Bronchial smooth muscle cell (primary cell): ENCODE measurements around the gene LRRIQ1. TPM values are rescaled to one million over a fixed set of nuclear protein-coding genes. Genes with fewer than 3 reads are reported as not detected.

ENCODE experiments used
- total RNA-seq: library from RNA; depleted of rRNA; stranded (reverse); fragments of >200 nt; gene quantifications from 2 replicates; pipeline ENCODE4 v1.2.1, GENCODE V29; 2014

The LRRIQ1 gene, protein sequence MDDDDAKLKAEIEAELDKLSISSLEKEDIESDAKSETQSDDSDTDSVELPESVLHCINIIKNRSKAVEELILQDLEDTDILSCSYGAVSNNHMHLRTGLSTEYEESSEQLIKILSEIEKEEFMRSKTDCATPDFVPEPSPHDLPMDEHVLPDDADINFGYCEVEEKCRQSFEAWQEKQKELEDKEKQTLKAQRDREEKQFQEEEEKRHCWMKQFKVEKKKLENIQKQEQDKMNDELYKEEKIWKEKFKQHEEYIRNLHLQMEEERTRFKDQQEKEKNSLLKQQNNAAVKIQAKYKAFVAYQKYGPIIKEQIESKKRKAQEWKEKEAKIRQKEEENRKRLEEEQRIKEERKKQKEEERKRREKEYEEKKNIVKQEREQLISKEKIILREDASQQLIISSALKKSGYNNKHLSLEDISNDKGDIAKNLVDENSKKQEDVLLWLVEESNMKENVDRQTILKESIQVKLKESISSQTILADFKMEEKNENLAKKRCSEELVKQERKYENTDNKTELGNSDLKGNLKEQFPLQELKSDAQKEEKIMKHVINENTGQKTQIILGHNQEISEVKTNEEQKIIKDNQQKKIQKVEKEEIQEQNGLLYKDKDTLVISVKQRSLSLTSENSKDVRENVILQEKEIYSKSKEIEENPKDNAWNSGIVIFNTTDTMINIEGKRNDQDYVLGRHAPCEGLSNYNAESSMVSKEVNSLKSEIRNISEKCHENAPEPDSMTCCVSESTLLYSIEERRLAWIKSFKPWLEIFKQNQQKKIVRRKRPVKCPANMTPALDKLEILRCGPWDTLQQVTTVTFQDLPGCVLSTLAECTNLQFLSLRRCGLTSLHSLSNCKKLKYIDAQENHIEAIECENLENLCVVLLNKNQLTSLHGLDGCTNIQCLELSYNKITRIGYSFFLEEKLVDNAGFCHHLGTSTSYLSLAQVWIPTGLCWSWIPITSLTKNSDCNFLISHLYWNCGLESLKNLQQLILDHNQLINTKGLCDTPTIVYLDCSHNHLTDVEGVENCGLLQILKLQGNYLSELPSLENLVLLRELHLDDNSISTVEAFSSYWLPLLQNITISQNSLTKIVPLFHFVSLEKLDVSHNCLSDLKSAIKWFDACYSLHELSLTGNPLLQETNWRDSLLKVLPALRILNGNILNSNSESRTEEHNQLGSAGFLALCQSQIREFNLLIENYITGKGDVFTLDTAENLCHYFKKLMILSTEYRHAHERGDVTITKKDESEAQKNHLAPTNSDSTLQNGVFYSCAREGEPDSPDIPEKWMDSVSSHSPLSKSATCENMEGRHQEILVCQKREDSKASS (N-terminal part only)
- total RNA-seq: 0.09 and 0.16 TPM in 2 replicates

DNA sequence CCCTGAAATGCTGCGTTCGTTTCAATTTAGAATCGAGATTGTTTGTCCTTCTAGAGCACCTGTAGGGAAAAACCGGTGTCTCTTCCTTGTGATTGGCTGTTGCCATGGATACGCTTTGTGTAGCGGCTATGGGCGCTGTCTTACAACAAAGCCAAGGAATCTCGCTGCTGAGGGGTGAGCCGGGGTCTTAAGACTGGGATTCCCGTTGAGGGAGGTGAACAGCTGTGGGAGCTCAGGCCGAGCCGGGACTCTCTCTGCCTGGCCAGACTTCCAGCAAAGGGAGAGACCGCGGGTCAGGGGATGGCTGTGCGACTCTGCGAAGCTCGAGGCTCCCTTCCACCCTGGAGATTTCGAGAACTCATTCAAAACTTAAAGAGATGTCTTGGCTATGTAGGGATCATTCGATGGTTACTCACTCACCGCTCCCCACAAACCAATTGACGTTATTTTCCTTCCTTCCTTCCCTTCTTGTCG is at the start of gene LRRIQ1, which contains the start of gene TSPAN19:
LRRIQ1 (plus strand) TSS at position 118 of the 474 bp plus-strand sequence. CDS start 1,826 bp downstream, outside the sequence.
TSPAN19 (minus strand) TSS at position 44 of the 474 bp plus-strand sequence. CDS start 6,331 bp downstream, outside the sequence.

DNA sequence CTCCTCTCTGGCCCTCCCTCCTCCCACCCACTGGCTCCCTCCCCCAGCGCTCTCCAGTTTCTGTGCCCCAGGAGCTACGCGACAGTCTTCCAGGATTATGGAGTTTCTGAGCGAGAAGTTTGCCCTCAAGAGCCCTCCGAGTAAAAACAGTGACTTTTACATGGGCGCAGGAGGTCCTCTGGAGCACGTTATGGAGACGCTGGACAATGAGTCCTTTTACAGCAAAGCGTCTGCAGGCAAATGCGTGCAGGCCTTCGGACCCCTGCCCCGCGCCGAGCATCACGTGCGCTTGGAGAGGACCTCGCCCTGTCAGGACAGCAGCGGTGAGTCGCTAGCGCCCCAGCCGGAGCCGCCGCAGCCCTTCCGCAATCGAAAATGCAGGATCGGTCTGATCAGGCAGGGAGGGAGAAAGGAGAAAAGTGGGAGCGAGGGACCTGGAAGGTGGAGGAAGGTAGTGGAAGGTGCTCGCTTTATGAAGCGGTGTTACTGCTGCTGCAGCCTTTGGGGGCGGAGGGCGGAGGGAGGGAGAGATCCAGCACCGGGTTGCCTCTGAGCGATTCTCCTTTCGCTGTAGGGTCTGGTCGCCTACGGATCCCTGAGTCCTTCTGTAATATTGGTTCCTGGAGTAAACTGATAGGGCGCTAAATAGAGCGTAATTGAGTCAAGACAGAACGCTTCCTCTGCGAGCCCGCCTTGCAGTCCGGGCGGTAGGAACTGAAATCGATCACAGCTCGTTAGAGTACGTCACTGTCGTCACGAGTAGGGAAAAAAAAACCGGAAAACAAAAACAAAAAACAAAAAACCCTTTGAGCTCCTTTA is 244.2 kb downstream of the LRRIQ1 start, which contains the start of gene ALX1:
ALX1 (plus strand) TSS at position 56 of the 819 bp plus-strand sequence; CDS start at position 98, 42 bp downstream.

Other genes starting within 250 kb of the LRRIQ1 start
- gene SLC6A15, start 123.6 kb upstream of the LRRIQ1 start, total RNA-seq: 7.1 and 53.1 TPM in 2 replicates
- under 0.01 and 0.16 TPM in 2 replicates for gene TSPAN19, start 74 bp upstream of the LRRIQ1 start, total RNA-seq
- not detected in 2 replicates for gene ALX1, start 243.9 kb downstream of the LRRIQ1 start, total RNA-seq